Small intestine (tissue), 16 donors: Measurements from ENCODE around the gene PDCD10. TPM values are rescaled to one million over a fixed set of nuclear protein-coding genes. Genes with fewer than 3 reads are reported as not detected.

Source experiments
- DNase-seq, 2 donors: peaks; one replicate each; pipeline versions ENCODE4 v3.0.0 to v3.0.0-alpha.2; 2013
- FAIRE-seq: peaks from 2 replicates; lab custom pipeline; 2012; peaks lifted over from hg19 to GRCh38; lab: Jason Lieb, UNC
- H3K27ac ChIP-seq, 3 donors: one replicate each; pipeline ENCODE4 v1.5.1; 2013; ENCODE audit warnings: low read length in 2 of 3, mild to moderate bottlenecking in 2 of 3, control low read depth in 1 of 3, inconsistent platforms in 1 of 3, low read depth in 1 of 3, moderate library complexity in 1 of 3
- H3K27me3 ChIP-seq, 3 donors: one replicate each; pipeline ENCODE4 v1.6.1; 2013; ENCODE audit warnings: low read length in 3 of 3, inconsistent platforms in 1 of 3; ENCODE audit not compliant: control insufficient read depth in 3 of 3, insufficient read depth in 3 of 3
- H3K36me3 ChIP-seq, 3 donors: one replicate each; pipeline ENCODE4 v1.6.1; 2013; ENCODE audit warnings: low read length in 3 of 3, inconsistent platforms in 1 of 3, low read depth in 1 of 3, mild to moderate bottlenecking in 1 of 3, moderate library complexity in 1 of 3; ENCODE audit not compliant: control insufficient read depth in 3 of 3, insufficient read depth in 2 of 3
- H3K4me1 ChIP-seq, 3 donors: one replicate each; pipeline ENCODE4 v1.6.1; 2013; ENCODE audit warnings: low read length in 2 of 3, inconsistent platforms in 1 of 3, low read depth in 1 of 3, mild to moderate bottlenecking in 1 of 3, moderate library complexity in 1 of 3; ENCODE audit not compliant: control insufficient read depth in 3 of 3, insufficient read depth in 2 of 3
- H3K4me3 ChIP-seq, 3 donors: one replicate each; pipeline ENCODE4 v1.5.1; 2013; ENCODE audit warnings: low read length in 3 of 3, control low read depth in 1 of 3, inconsistent platforms in 1 of 3, low read depth in 1 of 3, mild to moderate bottlenecking in 1 of 3, moderate library complexity in 1 of 3
- H3K9me3 ChIP-seq, 2 donors: one replicate each; pipeline ENCODE4 v1.6.1; 2013; ENCODE audit warnings: low read depth in 1 of 2, low read length in 1 of 2; ENCODE audit not compliant: control insufficient read depth in 2 of 2, insufficient read depth in 1 of 2
- WGBS, 3 donors: extraction: QIAGEN DNeasy Blood & Tissue Kit; methylation state at CpG; one replicate each; pipeline ENCODE4 v1.1.7; 2013; 5-methylcytosine and 5-hydroxymethylcytosine counted together
- long read RNA-seq, 10 donors: transcript quantifications; one replicate each; lab custom pipeline, GENCODE V29; 2026
- polyA plus RNA-seq, 4 donors: library from polyadenylated mRNA; stranded (reverse) in 3 of 4; unstranded in 1 of 4; fragments of 200-250 nt in 3 of 4; fragments of 120-200 nt in 1 of 4; gene quantifications; one replicate each; pipeline versions ENCODE4 v1.2.1 to v1.2.3, GENCODE V29; 2013
- donor health status: healthy with polysubstance abuse.
- donor health status: control.
- donor health status: control.
- donor health status: Bipolar disorder and iron deficiency.
- donor health status: healthy.

PDCD10 gene
- polyA plus RNA-seq, result 10 to 100 TPM; 49.5 to 96.2 (median 79.4) TPM
- long read RNA-seq, donor 1, result 0 reads
- long read RNA-seq, donor 2, transcript PDCD10-208 (9 exons, 1,360 nt), result minor isoform, 5 of 16 reads
- long read RNA-seq, donor 2, transcript PDCD10-218 (8 exons, 1,276 nt), result major isoform, 8 of 16 reads
- long read RNA-seq, donor 2, partial matches to known transcripts, result 0 of 16 reads
- long read RNA-seq, donor 2, other reads (novel, unspliced or antisense), result 0 of 16 reads
- long read RNA-seq, donor 3, transcript PDCD10-218 (8 exons, 1,276 nt), result major isoform, 11 of 14 reads
- long read RNA-seq, donor 3, partial matches to known transcripts, result 0 of 14 reads
- long read RNA-seq, donor 3, other reads (novel, unspliced or antisense), result 0 of 14 reads
- long read RNA-seq, donor 4, result 0 reads
- long read RNA-seq, donor 5, partial matches to known transcripts, result 0 of 3 reads
- long read RNA-seq, donor 5, other reads (novel, unspliced or antisense), result 0 of 3 reads
- long read RNA-seq, donor 6, transcript PDCD10-218 (8 exons, 1,276 nt), result major isoform, 7 of 12 reads
- long read RNA-seq, donor 6, partial matches to known transcripts, result 0 of 12 reads
- long read RNA-seq, donor 6, other reads (novel, unspliced or antisense), result 0 of 12 reads
- long read RNA-seq, donor 7, result 0 reads
- long read RNA-seq, donor 8, partial matches to known transcripts, result 0 of 3 reads
- long read RNA-seq, donor 8, other reads (novel, unspliced or antisense), result 0 of 3 reads
- long read RNA-seq, donor 9, transcript PDCD10-218 (8 exons, 1,276 nt), result major isoform, 5 of 6 reads
- long read RNA-seq, donor 9, partial matches to known transcripts, result 0 of 6 reads
- long read RNA-seq, donor 9, other reads (novel, unspliced or antisense), result 0 of 6 reads
- long read RNA-seq, donor 10, transcript PDCD10-218 (8 exons, 1,276 nt), result major isoform, 17 of 36 reads
- long read RNA-seq, donor 10, transcript PDCD10-208 (9 exons, 1,360 nt), result minor isoform, 8 of 36 reads
- long read RNA-seq, donor 10, partial matches to known transcripts, result 7 of 36 reads
- long read RNA-seq, donor 10, other reads (novel, unspliced or antisense), result 0 of 36 reads

DNA sequence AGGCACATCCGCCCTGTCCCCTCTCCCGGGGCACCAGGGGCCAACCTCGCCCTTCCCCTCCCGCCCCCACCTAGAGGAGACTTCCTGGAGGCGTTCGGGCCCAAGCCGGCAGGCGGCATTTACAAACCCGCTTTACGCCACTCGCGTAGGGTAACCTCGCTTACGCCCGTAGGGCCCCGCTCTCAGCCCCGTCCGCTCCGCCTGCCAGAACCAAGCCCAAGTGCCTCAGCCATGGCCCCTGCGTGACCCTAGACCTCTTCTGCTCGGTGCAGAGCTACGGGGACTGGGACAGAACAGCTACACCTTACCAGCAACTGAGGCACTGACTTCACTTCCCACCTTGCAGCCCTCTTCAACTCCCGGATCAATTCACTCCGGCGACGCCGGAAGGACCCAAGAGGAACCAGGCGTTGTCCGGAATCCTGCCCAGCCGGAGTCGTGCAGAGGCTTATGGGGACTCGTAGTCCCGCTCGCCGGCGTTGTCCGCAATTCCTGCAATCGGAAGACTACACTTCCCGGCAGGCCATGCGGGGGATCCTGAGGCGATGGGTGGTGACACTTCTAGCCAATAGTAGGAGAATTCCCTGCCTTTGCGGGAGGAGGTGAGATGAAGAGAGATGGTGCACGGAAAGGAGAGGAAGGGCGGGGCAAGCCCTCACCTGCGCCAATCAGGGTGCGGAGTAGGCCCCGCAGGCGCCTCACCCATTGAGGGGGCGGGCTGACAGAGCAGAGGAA, at the start of gene PDCD10:
PDCD10 (minus strand) TSS at position 395 of the 735 bp plus-strand sequence. CDS start 14,735 bp downstream, outside the sequence.
- H3K4me1 ChIP-seq, result peaks cover 4 to 5% (median 5%) of the 10 kb centered on the region in 3 donors
- FAIRE-seq, result peak; percentile 59
- peaks cover 0 to 2% (median 0%) of the 10 kb centered on the region in 3 donors for H3K36me3 ChIP-seq
- peak; percentile 99 to 100 for DNase-seq
- peak within 1 kb of the TSS; percentile 73 to 83 (median 81) for H3K4me3 ChIP-seq
- H3K27ac ChIP-seq, result peak within 1 kb of the TSS; percentile 89 to 98 (median 94)
- no peaks in the 10 kb centered on the region for H3K9me3 ChIP-seq
- WGBS, 3 donors, result 0 to 1% (median 1%) methylated on average over 47 to 49 of the region's 49 CpGs
- no peaks in the 10 kb centered on the region for H3K27me3 ChIP-seq

DNA sequence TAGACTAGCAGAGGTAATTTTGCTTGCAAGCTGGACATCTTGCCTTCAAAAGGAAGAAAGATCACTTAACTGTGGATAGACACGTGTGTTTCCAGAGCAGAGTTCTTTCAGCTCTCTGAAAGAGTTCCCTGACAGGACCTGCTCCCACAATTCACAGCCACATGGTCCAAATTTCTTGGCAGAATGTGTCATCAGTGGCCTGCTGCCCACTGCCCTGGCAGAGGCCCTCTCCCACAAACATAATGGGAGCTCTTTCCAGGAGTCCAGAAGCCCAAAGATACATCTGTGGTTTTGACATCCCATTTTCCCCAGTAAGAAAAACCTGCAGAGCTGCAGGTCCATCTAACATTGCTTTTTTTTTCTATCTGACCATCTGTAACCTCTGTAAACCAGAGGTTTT, 49.1 kb upstream of the PDCD10 start:
- no peak overlapping the region for H3K4me3 ChIP-seq
- 65 to 73% (median 65%) methylated on average over 1 of the region's 1 CpG for whole genome bisulfite sequencing, 3 donors
- FAIRE-seq, result no peak

DNA sequence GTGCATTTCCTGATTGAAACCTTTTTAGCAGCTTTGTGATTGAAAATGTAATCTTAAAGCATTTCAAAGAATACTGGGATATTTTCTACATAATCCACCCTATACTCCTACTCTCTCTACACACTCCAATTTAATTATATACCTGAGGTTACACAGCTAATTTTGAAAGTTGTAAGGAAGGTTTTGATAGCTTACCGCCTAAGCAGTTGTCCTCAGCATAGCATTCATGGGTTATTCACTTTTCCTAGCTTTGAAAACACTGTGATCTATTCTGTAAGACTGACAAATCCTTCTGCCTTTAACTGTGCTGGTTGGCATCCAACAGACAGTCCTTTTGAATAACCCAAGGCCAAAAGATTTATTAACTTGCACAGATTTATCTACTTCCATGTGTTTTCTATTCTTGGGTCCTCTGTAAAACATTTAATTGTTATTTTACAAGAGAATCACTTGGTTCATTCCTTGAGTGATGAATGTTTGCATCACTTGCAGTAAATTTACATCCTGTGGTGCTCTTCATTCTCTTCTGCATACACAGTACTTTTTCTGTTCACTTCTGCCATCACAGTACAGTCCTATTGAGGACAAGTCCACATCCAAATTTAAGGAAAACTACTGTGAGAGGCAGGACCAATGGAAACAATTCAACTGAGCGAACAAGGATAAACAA, 45.7 kb upstream of the PDCD10 start:
- H3K36me3 ChIP-seq, result no peaks in the 10 kb centered on the region
- H3K4me3 ChIP-seq, result no peak overlapping the region
- 79 to 87% (median 83%) methylated on average over 2 of the region's 2 CpGs for WGBS, 3 donors
- H3K9me3 ChIP-seq, result peaks cover 0 to 8% of the 10 kb centered on the region in 2 donors
- DNase-seq, result no peak
- H3K27me3 ChIP-seq, result no peaks in the 10 kb centered on the region
- no peak for FAIRE-seq
- H3K4me1 ChIP-seq, result no peaks in the 10 kb centered on the region
- H3K27ac ChIP-seq, result no peak overlapping the region

More for the DNA sequence above, 49.1 kb upstream of the PDCD10 start:
- no peaks in the 10 kb centered on the region for H3K4me1 ChIP-seq
- no peaks in the 10 kb centered on the region for H3K36me3 ChIP-seq
- no peaks in the 10 kb centered on the region for H3K9me3 ChIP-seq
- H3K27ac ChIP-seq, result no peak overlapping the region
- no peaks in the 10 kb centered on the region for H3K27me3 ChIP-seq
- DNase-seq, result no peak

DNA sequence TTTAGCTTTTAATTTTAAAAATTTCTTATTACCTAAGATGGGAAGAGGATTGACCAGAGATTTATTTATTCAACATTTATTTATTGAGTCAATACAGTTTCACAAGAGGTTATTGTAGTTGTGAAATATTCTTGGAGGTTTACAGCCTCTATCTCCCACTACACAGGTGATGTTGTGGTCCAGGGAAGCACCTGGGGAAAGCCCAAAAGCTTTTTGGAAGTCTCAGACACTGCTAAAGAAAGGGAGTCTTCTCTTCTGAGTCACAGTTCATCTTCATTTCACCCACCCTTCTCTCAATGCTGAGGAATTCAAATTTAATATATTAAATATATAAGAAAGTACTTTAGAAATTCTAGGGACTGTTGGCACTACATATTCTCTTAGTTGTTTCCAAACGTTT, 42.7 kb upstream of the PDCD10 start:
- peaks cover 0 to 8% of the 10 kb centered on the region in 2 donors for H3K9me3 ChIP-seq
- FAIRE-seq, result no peak
- H3K36me3 ChIP-seq, result no peaks in the 10 kb centered on the region
- H3K27me3 ChIP-seq, result no peaks in the 10 kb centered on the region
- no peak overlapping the region for H3K4me3 ChIP-seq
- H3K27ac ChIP-seq, result no peak overlapping the region
- no peak for DNase-seq
- 56 to 79% (median 62%) methylated on average over 1 of the region's 1 CpG for WGBS, 3 donors
- no peaks in the 10 kb centered on the region for H3K4me1 ChIP-seq

DNA sequence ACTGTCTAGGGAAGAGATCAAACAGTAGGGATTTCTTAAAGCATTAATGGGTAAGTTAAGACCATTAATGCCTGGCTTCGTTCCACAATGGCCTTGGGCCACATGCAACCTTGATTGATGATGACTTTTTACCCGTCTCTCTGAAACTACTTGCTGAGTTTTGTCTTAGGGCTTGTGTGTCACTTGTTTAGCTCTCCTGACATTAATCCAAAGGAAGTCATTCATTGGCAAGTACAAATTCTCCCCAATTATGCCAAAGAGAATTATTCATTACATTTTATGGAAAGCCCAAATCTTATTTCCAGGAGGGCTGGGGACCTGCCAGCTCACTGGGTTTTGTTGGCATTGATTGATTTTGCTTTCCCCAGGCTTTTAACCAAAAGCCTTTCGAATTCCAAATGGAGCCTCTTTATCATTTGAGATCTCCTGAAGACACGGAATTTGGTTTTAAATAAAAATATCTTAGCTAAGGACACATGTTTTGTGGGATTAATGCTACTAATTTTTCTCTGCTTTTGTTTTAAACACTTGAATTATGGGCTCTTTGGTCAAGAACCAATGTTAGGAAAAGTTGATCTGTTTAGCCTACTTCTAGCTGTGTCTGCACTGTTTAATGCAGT, 41.5 kb upstream of the PDCD10 start:
- Histone ChIP-seq H3K4me3 (no peak overlapping the region), H3K4me1 (no peaks in the 10 kb centered on the region), H3K27me3 (no peaks in the 10 kb centered on the region), H3K36me3 (no peaks in the 10 kb centered on the region), H3K9me3 (peaks cover 0 to 8% of the 10 kb centered on the region in 2 donors), H3K27ac (no peak overlapping the region)
- FAIRE-seq (no peak), DNase-seq (no peak)
- 45 to 54% (median 53%) methylated on average over 4 of the region's 4 CpGs for WGBS, 3 donors

DNA sequence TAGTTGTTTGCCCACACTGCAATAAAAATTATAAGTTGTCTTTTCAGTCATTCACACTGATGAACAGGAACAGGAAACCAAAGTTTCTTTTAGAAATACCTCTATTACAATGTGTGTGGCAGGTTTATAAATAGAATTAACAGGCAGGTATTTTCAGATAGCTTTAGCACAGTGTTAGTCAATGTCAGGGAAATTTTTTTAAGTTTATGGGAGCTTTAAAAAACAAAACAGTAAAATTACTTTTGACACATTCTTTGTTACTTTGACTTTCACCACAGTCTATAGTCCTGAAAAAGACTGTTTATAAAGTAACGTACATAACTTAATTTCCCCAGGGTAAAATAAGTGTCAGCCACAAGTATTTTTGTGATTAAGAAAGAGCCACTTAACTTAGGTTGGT, 38.9 kb upstream of the PDCD10 start:
- 58 to 91% (median 87%) methylated on average over 1 of the region's 1 CpG for WGBS, 3 donors
- H3K27ac ChIP-seq, result no peak overlapping the region
- H3K36me3 ChIP-seq, result no peaks in the 10 kb centered on the region
- peaks cover 0 to 8% of the 10 kb centered on the region in 2 donors for H3K9me3 ChIP-seq
- H3K4me3 ChIP-seq, result no peak overlapping the region
- H3K27me3 ChIP-seq, result no peaks in the 10 kb centered on the region
- DNase-seq, result no peak
- no peaks in the 10 kb centered on the region for H3K4me1 ChIP-seq
- no peak for FAIRE-seq

DNA sequence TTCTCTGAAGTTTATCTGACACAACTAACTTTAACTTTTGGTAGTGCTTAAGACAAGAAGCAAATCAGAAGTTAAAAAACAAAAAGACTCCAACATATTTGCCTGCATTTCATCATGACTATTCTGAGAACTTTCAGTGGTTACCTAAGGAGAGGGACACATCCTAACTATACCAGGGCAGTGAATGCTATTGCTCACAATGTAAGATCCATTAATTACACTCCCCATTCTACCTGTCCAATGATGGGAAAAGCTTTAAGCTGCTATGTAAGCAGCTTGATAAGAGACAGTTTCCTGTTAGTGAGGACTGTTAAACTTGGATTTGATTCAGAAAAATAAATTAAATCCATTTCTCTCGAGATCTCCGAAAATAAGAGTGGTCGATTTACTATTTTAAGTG, 38.3 kb upstream of the PDCD10 start:
- FAIRE-seq (no peak), DNase-seq (no peak)
- Histone ChIP-seq H3K27me3 (no peaks in the 10 kb centered on the region), H3K27ac (no peak overlapping the region), H3K4me1 (no peaks in the 10 kb centered on the region), H3K4me3 (no peak overlapping the region), H3K9me3 (peaks cover 0 to 4% of the 10 kb centered on the region in 2 donors), H3K36me3 (no peaks in the 10 kb centered on the region)
- 49 to 77% (median 64%) methylated on average over 3 of the region's 3 CpGs for WGBS, 3 donors
